K562 treated with DMSO at 1 percent for 4 hours (cell line): ENCODE results near the gene SESN3. TPM values are rescaled to one million over a fixed set of nuclear protein-coding genes. Genes with fewer than 3 reads are reported as not detected.

ENCODE experiments used
- total RNA-seq: library from RNA; unstranded; fragments of 300-600 nt; gene quantifications from 2 replicates; pipeline ENCODE4 v1.2.3, GENCODE V29; 2022; ENCODE audit not compliant: insufficient read depth

The SESN3 gene, protein sequence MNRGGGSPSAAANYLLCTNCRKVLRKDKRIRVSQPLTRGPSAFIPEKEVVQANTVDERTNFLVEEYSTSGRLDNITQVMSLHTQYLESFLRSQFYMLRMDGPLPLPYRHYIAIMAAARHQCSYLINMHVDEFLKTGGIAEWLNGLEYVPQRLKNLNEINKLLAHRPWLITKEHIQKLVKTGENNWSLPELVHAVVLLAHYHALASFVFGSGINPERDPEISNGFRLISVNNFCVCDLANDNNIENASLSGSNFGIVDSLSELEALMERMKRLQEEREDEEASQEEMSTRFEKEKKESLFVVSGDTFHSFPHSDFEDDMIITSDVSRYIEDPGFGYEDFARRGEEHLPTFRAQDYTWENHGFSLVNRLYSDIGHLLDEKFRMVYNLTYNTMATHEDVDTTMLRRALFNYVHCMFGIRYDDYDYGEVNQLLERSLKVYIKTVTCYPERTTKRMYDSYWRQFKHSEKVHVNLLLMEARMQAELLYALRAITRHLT
- 4.3 and 4.4 TPM in 2 replicates for total RNA-seq

DNA sequence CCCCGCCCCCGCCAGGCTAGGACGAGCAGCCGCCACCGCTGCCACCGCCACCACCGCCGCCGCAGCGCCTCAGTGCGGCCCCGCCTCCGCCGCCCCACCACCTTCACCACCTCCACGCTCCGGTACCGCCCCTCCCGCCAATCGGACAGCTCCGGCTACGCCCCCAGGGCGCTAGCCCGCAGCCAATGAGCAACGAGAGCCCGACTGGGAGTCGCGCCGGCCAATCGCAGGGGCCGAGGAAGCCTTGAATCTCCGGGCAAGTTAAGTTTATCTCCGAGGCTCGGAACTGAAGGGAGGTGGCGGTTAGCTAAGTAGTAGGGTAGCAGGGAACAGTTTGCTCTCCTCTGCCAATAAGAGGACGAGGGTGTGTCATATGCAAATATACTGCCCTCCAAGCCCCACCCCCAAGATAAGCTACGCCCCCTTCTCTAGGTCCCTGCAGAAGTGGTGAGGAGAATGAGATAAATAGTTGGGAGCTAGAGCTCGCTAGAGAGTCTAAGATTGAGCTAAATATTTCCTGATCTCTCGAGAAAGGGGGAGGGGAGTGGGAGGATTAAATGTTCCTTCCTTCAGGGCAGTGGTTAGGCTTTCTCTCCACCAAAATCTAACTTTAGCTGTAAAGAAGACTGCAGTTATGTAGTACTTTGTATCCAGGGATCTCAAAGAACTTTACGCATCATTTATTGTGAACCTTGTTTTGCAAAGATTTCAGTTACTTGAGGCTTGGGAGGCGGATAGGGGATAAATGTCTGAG lies at the start of gene SESN3:
TSS of gene SESN3 (minus strand) at position 76 of the 754 bp plus-strand sequence. CDS start 342 bp downstream, outside the sequence.

Other genes starting within 250 kb of the SESN3 start
- gene KDM4E, start 205.9 kb downstream of the SESN3 start, total RNA-seq = not detected in 2 replicates
- gene KDM4F, start 181.8 kb downstream of the SESN3 start, total RNA-seq = not detected in 2 replicates
- 22.8 and 31.3 TPM in 2 replicates for gene SRSF8, start 164.3 kb downstream of the SESN3 start, total RNA-seq
- 1.9 and 3.4 TPM in 2 replicates for gene ENDOD1, start 141.4 kb downstream of the SESN3 start, total RNA-seq